Liver (tissue), 9 donors: ENCODE measurements around the gene PPP1R9A. TPM values are rescaled to one million over a fixed set of nuclear protein-coding genes. Genes with fewer than 3 reads are reported as not detected.

Source experiments
- DNase-seq: peaks from one replicate; pipeline ENCODE4 v3.0.0-alpha.2; 2017; ENCODE audit warnings: low spot score
- H3K27ac ChIP-seq, 2 donors: one replicate each; pipeline ENCODE4 v1.7.0; 2013; ENCODE audit warnings: inconsistent platforms in 2 of 2, low read length in 2 of 2, control low read depth in 1 of 2, low read depth in 1 of 2, mild to moderate bottlenecking in 1 of 2
- H3K27me3 ChIP-seq, 4 donors: one replicate each; pipeline versions ENCODE4 v1.6.1 to v1.7.0; 2013; ENCODE audit warnings: low read length in 3 of 4, inconsistent platforms in 1 of 4, mild to moderate bottlenecking in 1 of 4, moderate library complexity in 1 of 4; ENCODE audit not compliant: control insufficient read depth in 4 of 4, insufficient read depth in 4 of 4
- H3K36me3 ChIP-seq, 4 donors: one replicate each; pipeline versions ENCODE4 v1.6.1 to v1.7.0; 2013; ENCODE audit warnings: low read length in 3 of 4, mild to moderate bottlenecking in 3 of 4, low read depth in 1 of 4, moderate library complexity in 1 of 4; ENCODE audit not compliant: control insufficient read depth in 4 of 4, insufficient read depth in 3 of 4
- H3K4me1 ChIP-seq, 4 donors: one replicate each; pipeline versions ENCODE4 v1.6.1 to v1.7.0; 2013; ENCODE audit warnings: low read length in 3 of 4, mild to moderate bottlenecking in 3 of 4, moderate library complexity in 1 of 4; ENCODE audit not compliant: control insufficient read depth in 4 of 4, insufficient read depth in 4 of 4
- H3K4me3 ChIP-seq, 3 donors: one replicate each; pipeline versions ENCODE4 v1.6.1 to v1.7.0; 2013; ENCODE audit warnings: low read length in 3 of 3, control low read depth in 1 of 3, low read depth in 1 of 3, mild to moderate bottlenecking in 1 of 3
- H3K9ac ChIP-seq, 2 donors: one replicate each; pipeline ENCODE4 v1.7.0; 2013; ENCODE audit warnings: low read length in 2 of 2, mild to moderate bottlenecking in 2 of 2, moderate library complexity in 2 of 2, control low read depth in 1 of 2, low read depth in 1 of 2
- H3K9me3 ChIP-seq, 4 donors: one replicate each; pipeline versions ENCODE4 v1.6.1 to v1.7.0; 2013; ENCODE audit warnings: low read length in 3 of 4; ENCODE audit not compliant: control insufficient read depth in 4 of 4
- EGR1 ChIP-seq, 2 donors: IDR thresholded peaks; 2 replicates each; pipeline ENCODE4 v1.6.1; 2016 to 2018; ENCODE audit warnings: antibody characterized with exemption in 2 of 2, low read depth in 2 of 2
- FOXA1 ChIP-seq: IDR thresholded peaks from 2 replicates; pipeline ENCODE4 v1.6.1; 2016; ENCODE audit warnings: antibody characterized with exemption
- FOXA2 ChIP-seq: IDR thresholded peaks from 2 replicates; pipeline ENCODE4 v1.6.1; 2016; ENCODE audit warnings: antibody characterized with exemption
- GABPA ChIP-seq, 2 donors: IDR thresholded peaks in 1 of 2; conservative IDR thresholded peaks in 1 of 2; 2 replicates each; pipeline ENCODE4 v1.6.1; 2016; ENCODE audit warnings: antibody characterized with exemption in 2 of 2, mild to moderate bottlenecking in 1 of 2, moderate library complexity in 1 of 2
- HNF4A ChIP-seq, 2 donors: conservative IDR thresholded peaks; 2 replicates each; pipeline ENCODE4 v1.6.1; 2016; ENCODE audit warnings: antibody characterized with exemption in 2 of 2, mild to moderate bottlenecking in 2 of 2
- HNF4G ChIP-seq: IDR thresholded peaks from 2 replicates; pipeline ENCODE4 v1.6.1; 2016; ENCODE audit warnings: antibody characterized with exemption
- JUND ChIP-seq, 2 donors: IDR thresholded peaks; 2 replicates each; pipeline ENCODE4 v1.6.1; 2016; ENCODE audit warnings: antibody characterized with exemption in 2 of 2
- NR2F2 ChIP-seq: IDR thresholded peaks from 2 replicates; pipeline ENCODE4 v1.6.1; 2016; ENCODE audit warnings: antibody characterized with exemption
- RAD21 ChIP-seq, 2 donors: IDR thresholded peaks; 2 replicates each; pipeline ENCODE4 v1.6.1; 2016; ENCODE audit warnings: antibody characterized with exemption in 2 of 2, mild to moderate bottlenecking in 2 of 2
- RXRA ChIP-seq, 2 donors: IDR thresholded peaks; 2 replicates each; pipeline ENCODE4 v1.6.1; 2017 to 2018; ENCODE audit warnings: antibody characterized with exemption in 2 of 2, mild to moderate bottlenecking in 1 of 2
- SP1 ChIP-seq: IDR thresholded peaks from 2 replicates; pipeline ENCODE4 v1.6.1; 2018; ENCODE audit warnings: antibody characterized with exemption, mild to moderate bottlenecking
- TAF1 ChIP-seq: conservative IDR thresholded peaks from 2 replicates; pipeline ENCODE4 v1.6.1; 2016; ENCODE audit warnings: antibody characterized with exemption, mild to moderate bottlenecking
- YY1 ChIP-seq: IDR thresholded peaks from 2 replicates; pipeline ENCODE4 v1.6.1; 2016; ENCODE audit warnings: antibody characterized with exemption, mild to moderate bottlenecking
- whole genome bisulfite sequencing: extraction: QIAGEN DNeasy Blood & Tissue Kit; methylation state at CpG from one replicate; pipeline ENCODE4 v1.1.7; 2013; 5-methylcytosine and 5-hydroxymethylcytosine counted together
- polyA plus RNA-seq, 2 donors: library from polyadenylated mRNA; stranded (reverse) in 1 of 2; unstranded in 1 of 2; fragments of 200-250 nt in 1 of 2; fragments of >200 nt in 1 of 2; fragmentation: Nextera tagmentation in 1 of 2; extraction: Ambion mirVana in 1 of 2; gene quantifications; one replicate each; pipeline versions ENCODE4 v1.2.1 to v1.2.3, GENCODE V29; 2013 to 2015
- total RNA-seq, 2 donors: library from RNA; depleted of rRNA; stranded (reverse); fragments of >200 nt; gene quantifications; one replicate each; pipeline ENCODE4 v1.2.3, GENCODE V29; 2014
- TF ChIP-seq, protein P1 (sequence below): IDR thresholded peaks from 2 replicates; pipeline ENCODE4 v1.6.1; 2016; ENCODE audit warnings: antibody characterized with exemption
- TF ChIP-seq, protein P2 (sequence below): fragments of 150-350 bp; IDR thresholded peaks from 2 replicates; pipeline ENCODE4 v1.5.1; 2017; ENCODE audit warnings: improper control_type of control experiment, low read depth, low read length; ENCODE audit not compliant: missing input control
- TF ChIP-seq, protein P3 (sequence below): IDR thresholded peaks from 2 replicates; pipeline ENCODE4 v1.6.1; 2016; ENCODE audit warnings: antibody characterized with exemption
- TF ChIP-seq, protein P4 (sequence below): IDR thresholded peaks from 2 replicates; pipeline ENCODE4 v1.6.1; 2016; ENCODE audit warnings: antibody characterized with exemption, mild to moderate bottlenecking
- TF ChIP-seq, protein P5 (sequence below): IDR thresholded peaks from 2 replicates; pipeline ENCODE4 v1.6.1; 2016; ENCODE audit warnings: antibody characterized with exemption
- donor health status: healthy.
- donor health status: healthy.
- donor health status: healthy.
- donor health status: healthy.
- donor health status: healthy.

PPP1R9A gene
- total and polyA plus RNA-seq, 4 donors: 0.17 to 5.4 (median 2.7) TPM

DNA sequence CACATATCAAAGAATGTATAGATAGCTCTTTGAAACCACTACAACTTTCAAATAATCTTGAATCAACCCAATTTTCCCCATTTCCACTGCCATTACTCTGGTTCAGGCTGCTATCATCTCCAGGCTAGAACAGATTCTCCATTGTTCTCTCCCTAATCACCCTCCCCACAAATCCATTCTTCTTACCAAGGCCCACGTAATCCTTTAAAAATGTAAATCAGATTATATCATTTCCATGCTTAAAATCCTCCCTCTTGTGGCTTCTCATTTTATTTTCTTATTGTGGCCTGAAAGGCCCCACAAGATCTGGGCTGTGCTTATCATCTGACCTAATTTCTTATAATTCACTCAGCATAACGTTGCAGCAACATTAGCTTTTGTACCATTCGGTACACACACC is 420.0 kb downstream of the PPP1R9A start:
- Histone ChIP-seq H3K27me3 (no peaks in the 10 kb centered on the region), H3K27ac (no peak overlapping the region), H3K9ac (no peak overlapping the region), H3K9me3 (no peaks in the 10 kb centered on the region), H3K36me3 (no peaks in the 10 kb centered on the region), H3K4me3 (no peak overlapping the region), H3K4me1 (peaks cover 0 to 32% (median 19%) of the 10 kb centered on the region in 4 donors)
- no peak for DNase-seq
- 58% methylated on average over 3 of the region's 3 CpGs for WGBS
- TF ChIP-seq, protein P1, sequence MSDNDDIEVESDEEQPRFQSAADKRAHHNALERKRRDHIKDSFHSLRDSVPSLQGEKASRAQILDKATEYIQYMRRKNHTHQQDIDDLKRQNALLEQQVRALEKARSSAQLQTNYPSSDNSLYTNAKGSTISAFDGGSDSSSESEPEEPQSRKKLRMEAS: no peak
- no peak for TF ChIP-seq FOXA1
- no peak for TF ChIP-seq HNF4A (conservative IDR thresholded peaks at IDR 0.05)
- TF ChIP-seq, protein P2, sequence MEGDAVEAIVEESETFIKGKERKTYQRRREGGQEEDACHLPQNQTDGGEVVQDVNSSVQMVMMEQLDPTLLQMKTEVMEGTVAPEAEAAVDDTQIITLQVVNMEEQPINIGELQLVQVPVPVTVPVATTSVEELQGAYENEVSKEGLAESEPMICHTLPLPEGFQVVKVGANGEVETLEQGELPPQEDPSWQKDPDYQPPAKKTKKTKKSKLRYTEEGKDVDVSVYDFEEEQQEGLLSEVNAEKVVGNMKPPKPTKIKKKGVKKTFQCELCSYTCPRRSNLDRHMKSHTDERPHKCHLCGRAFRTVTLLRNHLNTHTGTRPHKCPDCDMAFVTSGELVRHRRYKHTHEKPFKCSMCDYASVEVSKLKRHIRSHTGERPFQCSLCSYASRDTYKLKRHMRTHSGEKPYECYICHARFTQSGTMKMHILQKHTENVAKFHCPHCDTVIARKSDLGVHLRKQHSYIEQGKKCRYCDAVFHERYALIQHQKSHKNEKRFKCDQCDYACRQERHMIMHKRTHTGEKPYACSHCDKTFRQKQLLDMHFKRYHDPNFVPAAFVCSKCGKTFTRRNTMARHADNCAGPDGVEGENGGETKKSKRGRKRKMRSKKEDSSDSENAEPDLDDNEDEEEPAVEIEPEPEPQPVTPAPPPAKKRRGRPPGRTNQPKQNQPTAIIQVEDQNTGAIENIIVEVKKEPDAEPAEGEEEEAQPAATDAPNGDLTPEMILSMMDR: no peak
- no peak for TF ChIP-seq NR2F2
- no peak for TF ChIP-seq TAF1
- no peak for TF ChIP-seq HNF4G
- TF ChIP-seq YY1: no peak
- no peak for TF ChIP-seq SP1
- TF ChIP-seq GABPA (IDR thresholded peaks at IDR 0.05 in 1 of 2, conservative IDR thresholded peaks at IDR 0.05 in 1 of 2): no peak
- TF ChIP-seq, protein P3, sequence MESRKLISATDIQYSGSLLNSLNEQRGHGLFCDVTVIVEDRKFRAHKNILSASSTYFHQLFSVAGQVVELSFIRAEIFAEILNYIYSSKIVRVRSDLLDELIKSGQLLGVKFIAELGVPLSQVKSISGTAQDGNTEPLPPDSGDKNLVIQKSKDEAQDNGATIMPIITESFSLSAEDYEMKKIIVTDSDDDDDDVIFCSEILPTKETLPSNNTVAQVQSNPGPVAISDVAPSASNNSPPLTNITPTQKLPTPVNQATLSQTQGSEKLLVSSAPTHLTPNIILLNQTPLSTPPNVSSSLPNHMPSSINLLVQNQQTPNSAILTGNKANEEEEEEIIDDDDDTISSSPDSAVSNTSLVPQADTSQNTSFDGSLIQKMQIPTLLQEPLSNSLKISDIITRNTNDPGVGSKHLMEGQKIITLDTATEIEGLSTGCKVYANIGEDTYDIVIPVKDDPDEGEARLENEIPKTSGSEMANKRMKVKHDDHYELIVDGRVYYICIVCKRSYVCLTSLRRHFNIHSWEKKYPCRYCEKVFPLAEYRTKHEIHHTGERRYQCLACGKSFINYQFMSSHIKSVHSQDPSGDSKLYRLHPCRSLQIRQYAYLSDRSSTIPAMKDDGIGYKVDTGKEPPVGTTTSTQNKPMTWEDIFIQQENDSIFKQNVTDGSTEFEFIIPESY: no peak
- TF ChIP-seq, protein P4, sequence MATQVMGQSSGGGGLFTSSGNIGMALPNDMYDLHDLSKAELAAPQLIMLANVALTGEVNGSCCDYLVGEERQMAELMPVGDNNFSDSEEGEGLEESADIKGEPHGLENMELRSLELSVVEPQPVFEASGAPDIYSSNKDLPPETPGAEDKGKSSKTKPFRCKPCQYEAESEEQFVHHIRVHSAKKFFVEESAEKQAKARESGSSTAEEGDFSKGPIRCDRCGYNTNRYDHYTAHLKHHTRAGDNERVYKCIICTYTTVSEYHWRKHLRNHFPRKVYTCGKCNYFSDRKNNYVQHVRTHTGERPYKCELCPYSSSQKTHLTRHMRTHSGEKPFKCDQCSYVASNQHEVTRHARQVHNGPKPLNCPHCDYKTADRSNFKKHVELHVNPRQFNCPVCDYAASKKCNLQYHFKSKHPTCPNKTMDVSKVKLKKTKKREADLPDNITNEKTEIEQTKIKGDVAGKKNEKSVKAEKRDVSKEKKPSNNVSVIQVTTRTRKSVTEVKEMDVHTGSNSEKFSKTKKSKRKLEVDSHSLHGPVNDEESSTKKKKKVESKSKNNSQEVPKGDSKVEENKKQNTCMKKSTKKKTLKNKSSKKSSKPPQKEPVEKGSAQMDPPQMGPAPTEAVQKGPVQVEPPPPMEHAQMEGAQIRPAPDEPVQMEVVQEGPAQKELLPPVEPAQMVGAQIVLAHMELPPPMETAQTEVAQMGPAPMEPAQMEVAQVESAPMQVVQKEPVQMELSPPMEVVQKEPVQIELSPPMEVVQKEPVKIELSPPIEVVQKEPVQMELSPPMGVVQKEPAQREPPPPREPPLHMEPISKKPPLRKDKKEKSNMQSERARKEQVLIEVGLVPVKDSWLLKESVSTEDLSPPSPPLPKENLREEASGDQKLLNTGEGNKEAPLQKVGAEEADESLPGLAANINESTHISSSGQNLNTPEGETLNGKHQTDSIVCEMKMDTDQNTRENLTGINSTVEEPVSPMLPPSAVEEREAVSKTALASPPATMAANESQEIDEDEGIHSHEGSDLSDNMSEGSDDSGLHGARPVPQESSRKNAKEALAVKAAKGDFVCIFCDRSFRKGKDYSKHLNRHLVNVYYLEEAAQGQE: no peak
- TF ChIP-seq RAD21 (IDR thresholded peaks at IDR 0.05): no peak
- no peak for TF ChIP-seq FOXA2
- TF ChIP-seq EGR1 (IDR thresholded peaks at IDR 0.05; ENCODE audit: low read depth in 2 of 2): no peak
- no peak for TF ChIP-seq JUND (IDR thresholded peaks at IDR 0.05)
- TF ChIP-seq, protein P5, sequence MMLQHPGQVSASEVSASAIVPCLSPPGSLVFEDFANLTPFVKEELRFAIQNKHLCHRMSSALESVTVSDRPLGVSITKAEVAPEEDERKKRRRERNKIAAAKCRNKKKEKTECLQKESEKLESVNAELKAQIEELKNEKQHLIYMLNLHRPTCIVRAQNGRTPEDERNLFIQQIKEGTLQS: no peak
- TF ChIP-seq RXRA (IDR thresholded peaks at IDR 0.05): no peak
